HT-29 (cell line): ENCODE data around the gene BFSP2. TPM values are rescaled to one million over a fixed set of nuclear protein-coding genes. Genes with fewer than 3 reads are reported as not detected.

Experiments used
- DNase-seq: peaks from one replicate; pipeline ENCODE4 v3.0.0-alpha.2; 2015; ENCODE audit warnings: low spot score
- total RNA-seq: library from RNA; depleted of rRNA; stranded (reverse); fragments of >200 nt; shearing (Covaris generic); gene quantifications from 2 replicates; pipeline ENCODE4 v1.2.3, GENCODE V29; 2014; rRNA removed

Gene BFSP2
- not detected in 2 replicates for total RNA-seq

- no peak for DNase-seq
Measured at GRCh38 chr3:133400006-133400515, at the start of gene BFSP2. Gene BFSP2, plus strand, starts transcription at chr3:133400056. Its CDS starts 28 bp downstream, at chr3:133400084.

- no peak for DNase-seq
Measured at GRCh38 chr3:133354721-133355120, 45.1 kb upstream of the BFSP2 start.

DNA sequence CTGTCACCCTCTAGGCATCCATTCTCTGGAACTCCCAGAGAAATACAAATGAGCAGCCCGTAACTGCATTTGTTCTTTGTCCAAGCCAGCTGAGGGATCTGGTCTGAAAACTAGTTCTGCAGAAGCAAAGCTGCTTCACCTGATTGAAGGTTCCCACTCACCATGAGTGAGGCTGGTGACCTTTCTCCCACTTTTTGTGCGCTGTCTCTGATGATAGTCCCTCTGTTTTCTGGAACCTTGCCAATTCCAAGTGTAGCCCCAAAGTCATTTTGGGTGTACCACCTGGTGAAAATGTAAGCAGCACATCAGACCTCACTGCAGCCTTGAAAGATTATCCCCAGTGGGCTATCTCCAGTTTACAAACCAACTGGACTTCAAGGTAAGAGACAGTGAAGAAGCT, 39.4 kb upstream of the BFSP2 start:
- no peak for DNase-seq

- no peak for DNase-seq
Measured at GRCh38 chr3:133361011-133361410, 38.8 kb upstream of the BFSP2 start.

- DNase-seq: no peak
Measured at GRCh38 chr3:133361435-133361834, 38.4 kb upstream of the BFSP2 start.

DNA sequence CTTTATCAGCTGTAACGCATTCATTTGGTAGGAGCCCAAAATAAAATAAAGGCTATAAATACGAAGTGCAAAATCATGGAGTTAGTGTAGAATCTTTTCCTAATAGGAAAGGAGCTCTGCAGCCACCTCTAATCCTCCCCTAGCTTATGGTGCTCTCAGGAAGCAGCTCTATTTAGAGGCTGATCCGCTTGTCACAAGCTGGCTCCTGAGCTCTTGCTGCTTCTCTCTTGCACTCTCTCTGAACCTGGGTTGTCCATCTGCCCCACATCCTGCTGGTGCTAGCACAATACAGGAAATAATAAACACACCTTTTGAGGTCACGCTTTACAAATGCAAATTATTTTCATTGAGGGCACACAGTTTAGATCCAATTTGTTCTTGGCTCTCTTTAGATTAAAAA, 37.3 kb upstream of the BFSP2 start:
- DNase-seq: no peak

DNA sequence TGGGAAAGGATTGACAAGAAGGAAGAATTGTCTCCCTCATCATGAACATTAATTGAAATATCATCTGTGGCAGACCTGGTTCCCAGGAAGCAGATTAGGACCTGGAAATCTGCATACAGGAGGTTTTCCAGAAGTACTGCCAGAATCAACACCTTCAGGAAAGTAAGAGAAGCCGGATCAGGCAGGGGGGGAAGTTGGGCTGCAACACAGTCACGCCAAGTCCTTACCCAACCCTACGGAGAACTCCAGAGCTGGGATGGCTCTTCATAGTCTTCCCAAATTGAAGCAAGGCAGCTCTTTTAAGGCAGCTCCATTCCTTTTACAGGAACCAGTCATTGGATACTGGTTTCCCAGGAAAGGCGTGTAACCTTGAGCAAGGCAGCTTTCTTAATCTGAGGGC, 35.2 kb upstream of the BFSP2 start:
- no peak for DNase-seq

DNA sequence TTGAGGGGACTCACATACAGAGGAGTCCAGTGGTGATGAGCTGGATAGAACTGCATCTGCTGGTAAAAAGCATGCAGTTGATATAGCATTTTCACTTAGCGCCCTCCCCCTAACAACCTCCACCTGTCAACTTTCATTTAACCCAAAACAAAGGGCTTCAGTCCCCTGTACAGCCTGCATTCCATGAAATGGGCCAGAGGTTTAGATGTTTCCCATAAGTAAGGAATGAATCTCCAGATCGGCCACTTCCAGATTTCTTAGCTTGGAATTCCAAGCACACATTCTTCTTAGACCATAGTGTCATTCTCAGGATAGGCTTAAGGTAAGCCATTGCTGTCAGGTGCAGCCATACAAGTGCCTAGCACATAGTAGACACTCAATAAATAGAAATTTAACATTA, 32.9 kb upstream of the BFSP2 start:
- no peak for DNase-seq

DNA sequence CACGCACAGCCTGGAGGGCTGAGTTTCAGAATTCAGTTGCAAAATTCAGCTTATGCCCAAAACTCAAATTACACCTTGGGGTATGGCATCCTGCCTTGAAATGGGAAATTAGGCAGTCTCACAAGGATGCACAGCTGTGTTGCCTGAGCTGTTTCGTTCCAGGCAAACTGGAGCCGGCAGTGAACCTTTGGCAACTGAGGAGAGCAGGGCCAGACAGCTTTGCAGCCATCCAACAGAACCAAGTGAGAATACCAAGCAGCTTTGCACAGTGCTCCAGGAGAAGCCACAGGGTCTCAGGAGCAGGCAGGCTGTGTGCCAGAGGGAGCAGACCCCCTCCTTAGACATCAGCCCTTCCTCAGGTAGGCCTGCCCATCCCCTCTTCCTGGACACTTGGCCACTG, 32.5 kb upstream of the BFSP2 start:
- DNase-seq: no peak

DNA sequence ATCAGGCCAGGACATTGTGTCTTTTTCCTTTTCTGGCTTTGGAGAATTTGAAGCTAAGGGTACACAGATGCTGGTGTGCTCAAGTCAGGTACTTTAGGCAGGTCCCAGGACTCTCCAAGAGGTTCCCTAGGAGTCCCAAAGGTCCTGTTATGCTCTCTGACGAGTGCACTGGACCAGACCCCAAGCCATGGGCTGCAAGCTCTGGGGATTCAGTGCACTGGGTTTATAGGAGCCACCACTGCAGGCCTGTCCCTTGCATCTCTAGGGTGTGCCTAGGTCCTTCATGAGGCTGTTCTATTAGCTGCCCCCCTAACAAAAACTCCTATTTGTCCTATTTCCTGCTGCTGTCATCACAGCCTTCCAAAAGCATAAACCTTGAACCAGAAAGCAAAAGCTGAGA, 31.9 kb upstream of the BFSP2 start:
- no peak for DNase-seq

- DNase-seq: no peak
Measured at GRCh38 chr3:133368371-133369067, 31.3 kb upstream of the BFSP2 start.

DNA sequence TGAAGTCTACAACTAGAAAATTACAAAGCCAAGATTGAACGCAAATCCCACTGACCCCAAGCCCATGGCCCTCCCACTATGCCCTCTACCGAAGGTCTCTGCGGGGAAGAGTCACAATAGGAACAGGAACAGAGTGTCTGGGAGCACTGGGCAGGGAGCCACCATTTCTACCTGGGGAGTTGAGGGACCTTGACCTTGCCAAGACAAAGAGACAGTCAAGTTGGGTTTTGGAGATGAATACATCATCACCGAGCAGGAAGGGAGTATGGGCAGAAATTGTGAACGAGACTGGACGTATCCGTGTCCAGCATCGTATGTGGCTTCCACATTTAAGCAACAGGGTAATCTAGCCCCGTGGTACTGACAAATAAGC, 30.8 kb upstream of the BFSP2 start:
- no peak for DNase-seq

- DNase-seq: no peak
Measured at GRCh38 chr3:133371181-133371580, 28.7 kb upstream of the BFSP2 start.

GRCh38 chr3:133371676-133372075, 28.2 kb upstream of the BFSP2 start:
- no peak for DNase-seq

DNA sequence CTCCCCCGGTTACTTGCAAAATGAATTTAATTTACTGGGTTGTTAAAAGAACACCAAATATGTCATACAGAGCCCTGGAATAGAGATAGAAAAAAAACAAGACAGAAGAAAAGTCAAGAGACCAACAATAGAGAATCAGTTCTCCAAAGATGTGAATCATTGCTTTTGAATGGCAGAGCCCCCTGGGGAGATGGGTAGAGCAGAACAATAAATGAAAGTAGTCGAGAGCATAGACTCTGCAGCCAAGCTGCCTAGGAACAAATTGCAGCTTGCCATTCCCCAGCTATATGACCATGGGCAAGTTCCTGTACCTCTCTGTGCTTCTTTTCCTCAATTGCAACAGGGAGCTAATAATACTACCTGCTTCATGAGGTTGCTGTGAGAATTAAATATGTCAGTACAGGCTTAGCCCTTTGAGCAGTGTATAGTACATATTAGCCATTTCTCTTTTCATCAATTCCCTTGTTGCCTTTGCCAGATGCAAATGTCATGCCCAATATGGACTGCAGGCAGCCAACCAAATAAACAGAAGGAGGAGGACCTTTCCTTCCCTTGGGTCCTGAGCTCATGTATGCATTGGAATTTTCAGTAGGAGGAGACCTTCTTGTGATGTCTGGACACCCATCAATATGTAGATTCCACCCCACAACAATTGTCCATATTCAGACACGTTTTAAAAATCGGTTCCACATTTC, 25.0 kb upstream of the BFSP2 start:
- no peak for DNase-seq

DNA sequence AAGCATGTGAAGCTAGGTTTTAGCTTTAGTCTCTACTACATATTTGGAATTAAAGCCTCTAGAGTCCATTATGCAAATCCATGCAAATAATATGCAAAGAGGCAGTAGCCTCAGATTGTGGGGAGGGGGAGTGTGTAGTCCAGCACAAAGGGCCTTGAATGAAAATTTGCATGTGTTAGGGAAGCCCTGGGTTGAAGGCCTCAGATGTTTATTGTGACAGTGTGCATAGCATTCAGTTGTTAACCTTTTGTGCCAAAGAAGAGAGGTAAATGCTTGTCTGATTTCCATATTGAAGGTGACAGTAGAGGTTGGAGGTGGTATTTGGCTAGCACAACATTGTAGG, 24.5 kb upstream of the BFSP2 start:
- DNase-seq: no peak

DNA sequence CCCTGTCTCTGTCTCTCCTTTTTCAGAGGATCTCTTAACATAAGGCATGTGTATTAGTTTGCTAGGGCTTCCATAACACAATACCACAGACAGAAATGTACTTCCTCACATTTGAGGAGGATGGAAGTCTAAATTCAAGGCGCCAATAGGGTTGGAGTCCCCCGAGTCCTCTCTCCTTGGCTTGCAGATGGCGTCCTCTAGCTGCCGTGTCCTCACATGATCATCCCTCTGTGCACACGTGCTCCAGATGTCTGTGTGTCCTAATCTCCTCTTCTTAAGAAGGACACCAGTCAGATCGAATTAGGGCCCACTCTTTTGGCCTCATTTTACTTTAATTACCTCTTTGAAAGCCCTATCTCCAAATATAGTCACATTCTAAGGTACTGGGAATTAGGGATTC, 23.0 kb upstream of the BFSP2 start:
- DNase-seq: no peak

- peak; percentile 43 for DNase-seq
Measured at GRCh38 chr3:133377396-133377795, 22.5 kb upstream of the BFSP2 start.

GRCh38 chr3:133379926-133380325, 19.9 kb upstream of the BFSP2 start:
- no peak for DNase-seq

- no peak for DNase-seq
Measured at GRCh38 chr3:133380481-133381225, 19.2 kb upstream of the BFSP2 start.

GRCh38 chr3:133381346-133382109, 18.3 kb upstream of the BFSP2 start:
- no peak for DNase-seq

GRCh38 chr3:133383175-133383574, 16.7 kb upstream of the BFSP2 start:
- DNase-seq: peak; percentile 51
